Right lobe of liver (tissue), 4 donors: ENCODE measurements around the gene OPCML.

ENCODE experiments used
- POLR2A ChIP-seq: fragments of 450-650 bp; IDR thresholded peaks from one replicate; pipeline ENCODE4 v1.6.1; 2017; ENCODE audit warnings: antibody characterized with exemption, mild to moderate bottlenecking
- TF ChIP-seq, protein P1 (sequence below), 4 donors: fragments of 200-600 bp in 3 of 4; fragments of 450-650 bp in 1 of 4; IDR thresholded peaks; one replicate each; pipeline versions ENCODE4 v1.5.1 to v1.8.0; 2016 to 2022; ENCODE audit warnings: antibody characterized with exemption in 4 of 4, mild to moderate bottlenecking in 2 of 4
- donor health status: DM: no; HTN: no; CAD: no.
- donor health status: DM: no; HTN: no; CAD: no.
- donor health status: DM: no; HTN: yes; CAD: no.

DNA sequence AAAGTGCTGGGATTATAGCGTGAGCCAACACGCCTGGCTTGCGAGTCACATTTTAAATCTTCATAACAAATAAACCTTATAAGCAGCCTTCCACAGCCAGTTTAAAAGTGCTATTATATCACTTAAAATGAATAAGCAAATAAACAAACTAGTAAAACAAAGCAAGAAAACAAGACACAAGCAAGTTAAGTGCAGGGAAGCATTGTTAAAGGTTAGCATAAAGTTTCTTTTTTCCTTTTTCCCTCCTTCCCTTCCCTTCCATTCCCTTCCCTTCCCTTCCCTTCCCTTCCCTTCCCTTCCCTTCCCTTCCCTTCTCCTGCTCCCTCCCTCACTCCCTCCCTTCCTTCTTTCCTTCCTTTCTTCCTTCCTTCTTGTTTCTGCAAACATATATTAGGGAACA, 278.7 kb downstream of the OPCML start:
- TF ChIP-seq POLR2A = no peak
- TF ChIP-seq, protein P1, sequence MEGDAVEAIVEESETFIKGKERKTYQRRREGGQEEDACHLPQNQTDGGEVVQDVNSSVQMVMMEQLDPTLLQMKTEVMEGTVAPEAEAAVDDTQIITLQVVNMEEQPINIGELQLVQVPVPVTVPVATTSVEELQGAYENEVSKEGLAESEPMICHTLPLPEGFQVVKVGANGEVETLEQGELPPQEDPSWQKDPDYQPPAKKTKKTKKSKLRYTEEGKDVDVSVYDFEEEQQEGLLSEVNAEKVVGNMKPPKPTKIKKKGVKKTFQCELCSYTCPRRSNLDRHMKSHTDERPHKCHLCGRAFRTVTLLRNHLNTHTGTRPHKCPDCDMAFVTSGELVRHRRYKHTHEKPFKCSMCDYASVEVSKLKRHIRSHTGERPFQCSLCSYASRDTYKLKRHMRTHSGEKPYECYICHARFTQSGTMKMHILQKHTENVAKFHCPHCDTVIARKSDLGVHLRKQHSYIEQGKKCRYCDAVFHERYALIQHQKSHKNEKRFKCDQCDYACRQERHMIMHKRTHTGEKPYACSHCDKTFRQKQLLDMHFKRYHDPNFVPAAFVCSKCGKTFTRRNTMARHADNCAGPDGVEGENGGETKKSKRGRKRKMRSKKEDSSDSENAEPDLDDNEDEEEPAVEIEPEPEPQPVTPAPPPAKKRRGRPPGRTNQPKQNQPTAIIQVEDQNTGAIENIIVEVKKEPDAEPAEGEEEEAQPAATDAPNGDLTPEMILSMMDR (IDR thresholded peaks at IDR 0.05) = no peak
